Keratinocyte (primary cell): ENCODE measurements around the gene ERBB2.

ENCODE experiments used
- EZH2 ChIP-seq: IDR thresholded peaks from one replicate; pipeline ENCODE4 v1.6.1; 2012; ENCODE audit warnings: inconsistent platforms, mild to moderate bottlenecking, low read length, moderate library complexity
- TF ChIP-seq, protein P1 (sequence below), 3 experiments: IDR thresholded peaks in 1 of 3; conservative IDR thresholded peaks in 1 of 3; optimal IDR thresholded peaks in 1 of 3; 2 replicates in 2 of 3; 3 replicates in 1 of 3; pipeline versions ENCODE3 to v1.5.1; 2011; ENCODE audit warnings: low read length in 3 of 3, mild to moderate bottlenecking in 3 of 3, moderate library complexity in 2 of 3, control low read depth in 1 of 3, inconsistent platforms in 1 of 3; ENCODE audit not compliant: insufficient read depth in 2 of 3; ENCODE audit errors: extremely low read depth in 1 of 3

DNA sequence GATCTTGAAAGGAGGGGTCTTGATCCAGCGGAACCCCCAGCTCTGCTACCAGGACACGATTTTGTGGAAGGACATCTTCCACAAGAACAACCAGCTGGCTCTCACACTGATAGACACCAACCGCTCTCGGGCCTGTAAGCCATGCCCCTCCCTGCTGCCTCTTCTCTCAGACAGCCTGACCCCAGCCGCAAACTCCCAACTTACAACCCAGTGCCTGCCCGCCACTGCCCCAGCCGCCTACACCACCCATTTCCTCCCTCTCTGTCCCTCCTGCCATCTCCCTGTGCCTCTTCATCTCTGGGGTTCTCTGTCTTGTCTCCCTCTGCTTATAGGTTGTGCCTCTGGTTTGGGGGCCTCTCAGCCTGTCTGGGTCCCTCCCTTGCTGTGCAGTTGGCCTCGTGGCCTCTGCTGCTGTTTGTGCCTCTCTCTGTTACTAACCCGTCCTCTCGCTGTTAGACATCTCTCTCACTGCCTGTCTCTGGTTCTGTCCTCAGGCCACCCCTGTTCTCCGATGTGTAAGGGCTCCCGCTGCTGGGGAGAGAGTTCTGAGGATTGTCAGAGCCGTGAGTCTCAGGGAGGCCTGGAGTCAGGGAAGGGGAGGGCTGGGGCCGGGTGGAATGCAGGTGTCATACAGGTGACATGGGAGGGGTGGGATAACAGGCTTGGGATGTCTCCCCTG, 9.6 kb downstream of the ERBB2 start:
- TF ChIP-seq, protein P1, sequence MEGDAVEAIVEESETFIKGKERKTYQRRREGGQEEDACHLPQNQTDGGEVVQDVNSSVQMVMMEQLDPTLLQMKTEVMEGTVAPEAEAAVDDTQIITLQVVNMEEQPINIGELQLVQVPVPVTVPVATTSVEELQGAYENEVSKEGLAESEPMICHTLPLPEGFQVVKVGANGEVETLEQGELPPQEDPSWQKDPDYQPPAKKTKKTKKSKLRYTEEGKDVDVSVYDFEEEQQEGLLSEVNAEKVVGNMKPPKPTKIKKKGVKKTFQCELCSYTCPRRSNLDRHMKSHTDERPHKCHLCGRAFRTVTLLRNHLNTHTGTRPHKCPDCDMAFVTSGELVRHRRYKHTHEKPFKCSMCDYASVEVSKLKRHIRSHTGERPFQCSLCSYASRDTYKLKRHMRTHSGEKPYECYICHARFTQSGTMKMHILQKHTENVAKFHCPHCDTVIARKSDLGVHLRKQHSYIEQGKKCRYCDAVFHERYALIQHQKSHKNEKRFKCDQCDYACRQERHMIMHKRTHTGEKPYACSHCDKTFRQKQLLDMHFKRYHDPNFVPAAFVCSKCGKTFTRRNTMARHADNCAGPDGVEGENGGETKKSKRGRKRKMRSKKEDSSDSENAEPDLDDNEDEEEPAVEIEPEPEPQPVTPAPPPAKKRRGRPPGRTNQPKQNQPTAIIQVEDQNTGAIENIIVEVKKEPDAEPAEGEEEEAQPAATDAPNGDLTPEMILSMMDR (optimal IDR thresholded peaks at IDR 0.05 in 1 of 3, IDR thresholded peaks at IDR 0.05 in 1 of 3, conservative IDR thresholded peaks at IDR 0.05 in 1 of 3; ENCODE audit: extremely low read depth in 1 of 3, insufficient read depth in 2 of 3, low read length in 3 of 3): no peak
- TF ChIP-seq EZH2: no peak
